OCI-LY1 (cell line): ENCODE data around the gene TTN.
A peak's percentile ranks its signal among the peaks of the same experiment; 100 is the strongest.

Experiments used
- H2AFZ ChIP-seq: fragments of 200-600 bp; sonication (generic), shearing (Covaris generic); 2 replicates; pipeline ENCODE4 v1.6.0; 2014; ENCODE audit warnings: antibody characterized with exemption, mild to moderate bottlenecking, low read length
- H3F3A ChIP-seq: fragments of 200-600 bp; sonication (generic), shearing (Covaris generic); 2 replicates; pipeline ENCODE4 v1.6.0; 2014; ENCODE audit warnings: mild to moderate bottlenecking, antibody characterized with exemption, low read length, moderate library complexity; ENCODE audit not compliant: insufficient read depth
- H3K27ac ChIP-seq: fragments of 200-600 bp; sonication (generic); 2 replicates; pipeline ENCODE4 v1.5.1; 2014; ENCODE audit warnings: low read length, mixed run types, mild to moderate bottlenecking, low read depth; ENCODE audit not compliant: poor library complexity, severe bottlenecking
- H3K27me3 ChIP-seq: fragments of 200-600 bp; sonication (generic); 2 replicates; pipeline ENCODE4 v1.6.0; 2014; ENCODE audit warnings: antibody characterized with exemption, mild to moderate bottlenecking, low read length, moderate library complexity; ENCODE audit not compliant: insufficient read depth
- H3K36me3 ChIP-seq: fragments of 200-600 bp; sonication (generic); 2 replicates; pipeline ENCODE4 v1.6.1; 2014; ENCODE audit warnings: mild to moderate bottlenecking, antibody characterized with exemption, low read length, moderate library complexity, mixed read lengths; ENCODE audit not compliant: insufficient read depth
- H3K4me1 ChIP-seq: fragments of 200-600 bp; sonication (generic); 2 replicates; pipeline ENCODE4 v1.5.1; 2014; ENCODE audit warnings: mild to moderate bottlenecking, low read length, moderate library complexity; ENCODE audit not compliant: insufficient read depth, severe bottlenecking
- H3K4me2 ChIP-seq: fragments of 200-600 bp; sonication (generic), shearing (Covaris generic); 2 replicates; pipeline ENCODE4 v1.6.1; 2014; ENCODE audit warnings: low read length
- H3K4me3 ChIP-seq: fragments of 200-600 bp; sonication (generic); 2 replicates; pipeline ENCODE4 v1.5.1; 2014; ENCODE audit warnings: low read length, low read depth, mild to moderate bottlenecking, mixed read lengths; ENCODE audit not compliant: poor library complexity, severe bottlenecking
- H3K79me2 ChIP-seq: fragments of 200-600 bp; shearing (Covaris generic); 2 replicates; pipeline ENCODE4 v1.6.1; 2016; ENCODE audit warnings: mixed run types, low read length, mixed read lengths; ENCODE audit not compliant: insufficient read depth
- H3K9ac ChIP-seq: fragments of 200-600 bp; sonication (generic), shearing (Covaris generic); 2 replicates; pipeline ENCODE4 v1.6.1; 2014; ENCODE audit warnings: mild to moderate bottlenecking, low read length, mixed read lengths
- H3K9me2 ChIP-seq: fragments of 200-600 bp; sonication (generic), shearing (Covaris generic); 2 replicates; pipeline ENCODE4 v1.6.1; 2014; ENCODE audit warnings: low read depth, mild to moderate bottlenecking, low read length, mixed read lengths
- H3K9me3 ChIP-seq: fragments of 200-600 bp; shearing (Covaris generic); 2 replicates; pipeline ENCODE4 v1.6.1; 2014; ENCODE audit warnings: low read length, mixed read lengths
- H4K20me1 ChIP-seq: fragments of 200-600 bp; sonication (generic), shearing (Covaris generic); 2 replicates; pipeline ENCODE4 v1.6.0; 2016; ENCODE audit warnings: mild to moderate bottlenecking, low read length; ENCODE audit not compliant: insufficient read depth
- EZH2 ChIP-seq: fragments of 200-600 bp; sonication (generic), shearing (Covaris generic); IDR thresholded peaks from 2 replicates; pipeline ENCODE4 v1.8.0; 2017; ENCODE audit warnings: borderline replicate concordance, mixed run types, mild to moderate bottlenecking, antibody characterized with exemption, low read length, moderate library complexity, mixed read lengths
- TF ChIP-seq, protein P1 (sequence below): fragments of 200-600 bp; sonication (generic), shearing (Covaris generic); IDR thresholded peaks from 2 replicates; pipeline ENCODE4 v1.5.1; 2017; ENCODE audit warnings: mild to moderate bottlenecking, antibody characterized with exemption, low read length, moderate library complexity, mixed read lengths

Gene TTN

GRCh38 chr2:178498137-178498536 is 309.1 kb downstream of the TTN start:
- TF ChIP-seq, protein P1, sequence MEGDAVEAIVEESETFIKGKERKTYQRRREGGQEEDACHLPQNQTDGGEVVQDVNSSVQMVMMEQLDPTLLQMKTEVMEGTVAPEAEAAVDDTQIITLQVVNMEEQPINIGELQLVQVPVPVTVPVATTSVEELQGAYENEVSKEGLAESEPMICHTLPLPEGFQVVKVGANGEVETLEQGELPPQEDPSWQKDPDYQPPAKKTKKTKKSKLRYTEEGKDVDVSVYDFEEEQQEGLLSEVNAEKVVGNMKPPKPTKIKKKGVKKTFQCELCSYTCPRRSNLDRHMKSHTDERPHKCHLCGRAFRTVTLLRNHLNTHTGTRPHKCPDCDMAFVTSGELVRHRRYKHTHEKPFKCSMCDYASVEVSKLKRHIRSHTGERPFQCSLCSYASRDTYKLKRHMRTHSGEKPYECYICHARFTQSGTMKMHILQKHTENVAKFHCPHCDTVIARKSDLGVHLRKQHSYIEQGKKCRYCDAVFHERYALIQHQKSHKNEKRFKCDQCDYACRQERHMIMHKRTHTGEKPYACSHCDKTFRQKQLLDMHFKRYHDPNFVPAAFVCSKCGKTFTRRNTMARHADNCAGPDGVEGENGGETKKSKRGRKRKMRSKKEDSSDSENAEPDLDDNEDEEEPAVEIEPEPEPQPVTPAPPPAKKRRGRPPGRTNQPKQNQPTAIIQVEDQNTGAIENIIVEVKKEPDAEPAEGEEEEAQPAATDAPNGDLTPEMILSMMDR: no peak
- no peak for TF ChIP-seq EZH2

GRCh38 chr2:178496049-178496448 is 311.2 kb downstream of the TTN start:
- no peaks in the 10 kb centered on the region for H3K79me2 ChIP-seq
- H3K9me2 ChIP-seq: no peaks in the 10 kb centered on the region
- TF ChIP-seq EZH2: no peak
- TF ChIP-seq, protein P1: peak; percentile 5; the same call in 1 of the 2 replicates
- no peak overlapping the region for H2AFZ ChIP-seq
- peaks cover 6% of the 10 kb centered on the region for H3K4me1 ChIP-seq
- H3K4me2 ChIP-seq: no peak overlapping the region
- H3K27ac ChIP-seq: no peak overlapping the region
- H3K9me3 ChIP-seq: no peaks in the 10 kb centered on the region
- H3F3A ChIP-seq: no peaks in the 10 kb centered on the region
- peaks cover 66% of the 10 kb centered on the region for H3K36me3 ChIP-seq
- H4K20me1 ChIP-seq: no peaks in the 10 kb centered on the region
- H3K4me3 ChIP-seq: no peak overlapping the region
- no peaks in the 10 kb centered on the region for H3K27me3 ChIP-seq
- H3K9ac ChIP-seq: no peak overlapping the region; the same call in 1 of the 2 replicates

More at GRCh38 chr2:178498137-178498536, 309.1 kb downstream of the TTN start:
- Histone ChIP-seq H4K20me1 (no peaks in the 10 kb centered on the region), H3K4me1 (peaks cover 6% of the 10 kb centered on the region), H3K9me2 (no peaks in the 10 kb centered on the region), H3K9me3 (no peaks in the 10 kb centered on the region), H3K27me3 (no peaks in the 10 kb centered on the region), H3K36me3 (peaks cover 79% of the 10 kb centered on the region), H3F3A (no peaks in the 10 kb centered on the region), H2AFZ (no peak overlapping the region), H3K4me3 (no peak overlapping the region), H3K27ac (no peak overlapping the region), H3K9ac (no peak overlapping the region), H3K4me2 (no peak overlapping the region), H3K79me2 (no peaks in the 10 kb centered on the region)

DNA sequence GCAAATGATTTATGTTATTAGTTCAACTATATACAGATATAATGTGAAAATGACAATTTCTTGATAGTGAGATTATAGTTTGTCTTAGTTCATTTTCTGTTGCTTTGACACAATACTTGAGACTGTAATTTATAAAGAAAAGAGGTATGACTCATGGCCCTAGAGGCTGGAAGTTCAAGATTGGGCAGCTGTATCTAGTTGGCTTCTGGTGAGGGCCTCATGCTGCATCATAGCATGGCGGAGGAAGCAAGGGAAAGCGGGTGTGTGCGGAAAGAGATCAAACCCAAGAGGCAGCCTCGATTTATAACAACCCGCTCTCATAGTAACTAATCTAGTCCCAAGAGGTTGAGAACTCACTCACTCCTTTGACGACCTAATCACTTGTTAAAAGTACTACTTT is 315.6 kb downstream of the TTN start:
- no peaks in the 10 kb centered on the region for H4K20me1 ChIP-seq
- H3K4me3 ChIP-seq: no peak overlapping the region
- H3F3A ChIP-seq: no peaks in the 10 kb centered on the region
- no peak overlapping the region for H3K9ac ChIP-seq
- H3K27me3 ChIP-seq: no peaks in the 10 kb centered on the region
- no peaks in the 10 kb centered on the region for H3K79me2 ChIP-seq
- no peaks in the 10 kb centered on the region for H3K9me3 ChIP-seq
- no peak overlapping the region for H2AFZ ChIP-seq
- H3K4me2 ChIP-seq: no peak overlapping the region
- no peak overlapping the region for H3K27ac ChIP-seq
- H3K4me1 ChIP-seq: no peaks in the 10 kb centered on the region
- no peaks in the 10 kb centered on the region for H3K9me2 ChIP-seq
- H3K36me3 ChIP-seq: peaks cover 61% of the 10 kb centered on the region
- TF ChIP-seq, protein P1: no peak
- no peak for TF ChIP-seq EZH2
